Mesendoderm (in vitro differentiated cells): Measurements from ENCODE around the gene PLEKHD1.

Experiments
- DNase-seq: peaks from one replicate; pipeline ENCODE4 v3.0.0; 2013
- H2AK5ac ChIP-seq: 2 replicates; pipeline ENCODE4 v1.6.1; 2013; ENCODE audit warnings: low read length, inconsistent platforms
- H2BK120ac ChIP-seq: 2 replicates; pipeline ENCODE4 v1.6.1; 2013; ENCODE audit warnings: low read depth, mild to moderate bottlenecking, low read length, moderate library complexity, mixed read lengths
- H2BK15ac ChIP-seq: replicated peaks from 2 replicates; pipeline ENCODE4 v1.6.1; 2013; ENCODE audit warnings: low read depth, mild to moderate bottlenecking, moderate library complexity
- H2BK5ac ChIP-seq: 2 replicates; pipeline ENCODE4 v1.6.1; 2013; ENCODE audit warnings: low read length, inconsistent platforms
- H3K18ac ChIP-seq: 2 replicates; pipeline ENCODE4 v1.6.1; 2013; ENCODE audit warnings: mild to moderate bottlenecking, low read length, mixed read lengths
- H3K23ac ChIP-seq: one replicate; pipeline ENCODE4 v1.6.1; 2013; ENCODE audit warnings: low read length
- H3K27ac ChIP-seq: 2 replicates; pipeline ENCODE4 v1.5.1; 2013; ENCODE audit warnings: low read depth, mild to moderate bottlenecking, inconsistent platforms, low read length, moderate library complexity
- H3K27me3 ChIP-seq: 2 replicates; pipeline ENCODE4 v1.6.1; 2013; ENCODE audit warnings: low read length, control low read depth, mild to moderate bottlenecking, inconsistent platforms; ENCODE audit not compliant: insufficient read depth, poor library complexity
- H3K36me3 ChIP-seq: 2 replicates; pipeline ENCODE4 v1.6.1; 2013; ENCODE audit warnings: low read length, inconsistent platforms; ENCODE audit not compliant: control insufficient read depth, insufficient read depth
- H3K4ac ChIP-seq: one replicate; pipeline ENCODE4 v1.6.1; 2013; ENCODE audit warnings: low read depth, mild to moderate bottlenecking, low read length, moderate library complexity
- H3K4me1 ChIP-seq: 2 replicates; pipeline ENCODE4 v1.6.1; 2013; ENCODE audit warnings: low read depth, low read length, inconsistent platforms; ENCODE audit not compliant: control insufficient read depth
- H3K4me2 ChIP-seq: 2 replicates; pipeline ENCODE4 v1.6.1; 2013; ENCODE audit warnings: low read length
- H3K4me3 ChIP-seq: 2 replicates; pipeline ENCODE4 v1.5.1; 2013; ENCODE audit warnings: mild to moderate bottlenecking, low read length
- H3K56ac ChIP-seq: one replicate; pipeline ENCODE4 v1.6.1; 2013; ENCODE audit warnings: low read length
- H3K79me1 ChIP-seq: 2 replicates; pipeline ENCODE4 v1.6.1; 2013; ENCODE audit warnings: low read length, inconsistent platforms
- H3K79me2 ChIP-seq: 2 replicates; pipeline ENCODE4 v1.6.1; 2013; ENCODE audit warnings: mild to moderate bottlenecking, low read length; ENCODE audit not compliant: control insufficient read depth, insufficient read depth
- H3K9ac ChIP-seq: 2 replicates; pipeline ENCODE4 v1.6.1; 2013; ENCODE audit warnings: low read length, inconsistent platforms
- H4K5ac ChIP-seq: one replicate; pipeline ENCODE4 v1.6.1; 2013; ENCODE audit warnings: low read length
- H4K8ac ChIP-seq: one replicate; pipeline ENCODE4 v1.6.1; 2013; ENCODE audit warnings: low read depth, mild to moderate bottlenecking, control low read depth, low read length, moderate library complexity
- whole genome bisulfite sequencing: extraction: QIAGEN DNeasy Blood & Tissue Kit; methylation state at CpG from one replicate; pipeline ENCODE4 v1.1.7; 2013; ENCODE audit warnings: low lambda C conversion rate, missing lambda C conversion rate; ENCODE audit not compliant: insufficient coverage; ENCODE audit errors: extremely low coverage; 5-methylcytosine and 5-hydroxymethylcytosine counted together

Gene PLEKHD1

GRCh38 chr14:69505338-69506240 is 21.1 kb downstream of the PLEKHD1 start:
- Histone ChIP-seq H3K18ac (no peak overlapping the region), H2BK5ac (no peak overlapping the region), H3K9ac (no peak overlapping the region), H3K4me1 (no peaks in the 10 kb centered on the region), H3K23ac (no peak overlapping the region), H3K36me3 (no peaks in the 10 kb centered on the region), H3K27ac (no peak overlapping the region), H2BK120ac (no peak overlapping the region), H3K79me1 (no peaks in the 10 kb centered on the region), H3K27me3 (no peaks in the 10 kb centered on the region), H3K56ac (no peak overlapping the region), H4K8ac (no peak overlapping the region), H3K4me3 (no peak overlapping the region), H4K5ac (no peak overlapping the region), H2BK15ac (no peak overlapping the region), H3K4ac (no peak overlapping the region), H3K79me2 (no peaks in the 10 kb centered on the region), H3K4me2 (no peak overlapping the region), H2AK5ac (no peak overlapping the region)
- no peak for DNase-seq
- WGBS = no CpG with 5 or more reads among the region's 8 CpGs

GRCh38 chr14:69506241-69506595 is 21.7 kb downstream of the PLEKHD1 start:
- no peak for DNase-seq
- Histone ChIP-seq H2BK15ac (no peak overlapping the region), H4K5ac (no peak overlapping the region), H3K36me3 (no peaks in the 10 kb centered on the region), H3K23ac (no peak overlapping the region), H3K56ac (no peak overlapping the region), H3K27me3 (no peaks in the 10 kb centered on the region), H3K4me3 (no peak overlapping the region), H4K8ac (no peak overlapping the region), H3K27ac (no peak overlapping the region), H3K79me1 (no peaks in the 10 kb centered on the region), H3K9ac (no peak overlapping the region), H3K4ac (no peak overlapping the region), H2BK120ac (no peak overlapping the region), H3K4me2 (no peak overlapping the region), H3K79me2 (no peaks in the 10 kb centered on the region), H2BK5ac (no peak overlapping the region), H2AK5ac (no peak overlapping the region), H3K18ac (no peak overlapping the region), H3K4me1 (no peaks in the 10 kb centered on the region)
- no CpG with 5 or more reads among the region's 1 CpG for WGBS

GRCh38 chr14:69518289-69519101 is 34.0 kb downstream of the PLEKHD1 start:
- DNase-seq = no peak

GRCh38 chr14:69519204-69520100 is 34.9 kb downstream of the PLEKHD1 start:
- Histone ChIP-seq H3K36me3 (no peaks in the 10 kb centered on the region), H3K4me3 (no peak overlapping the region), H3K27me3 (no peaks in the 10 kb centered on the region)

More at GRCh38 chr14:69518289-69519101, 34.0 kb downstream of the PLEKHD1 start:
- WGBS = no CpG with 5 or more reads among the region's 4 CpGs
- H3K36me3 ChIP-seq = no peaks in the 10 kb centered on the region
- no peaks in the 10 kb centered on the region for H3K27me3 ChIP-seq
- no peaks in the 10 kb centered on the region for H3K79me2 ChIP-seq
- H3K4me1 ChIP-seq = no peaks in the 10 kb centered on the region
- no peak overlapping the region for H2BK120ac ChIP-seq
- H3K4me2 ChIP-seq = no peak overlapping the region
- no peak overlapping the region for H2BK5ac ChIP-seq
- H3K27ac ChIP-seq = no peak overlapping the region
- no peak overlapping the region for H4K5ac ChIP-seq
- H3K18ac ChIP-seq = no peak overlapping the region
- H3K4me3 ChIP-seq = no peak overlapping the region
- no peak overlapping the region for H4K8ac ChIP-seq
- H3K9ac ChIP-seq = no peak overlapping the region
- no peak overlapping the region for H3K4ac ChIP-seq
- no peak overlapping the region for H2BK15ac ChIP-seq
- H2AK5ac ChIP-seq = no peak overlapping the region
- no peak overlapping the region for H3K56ac ChIP-seq
- no peaks in the 10 kb centered on the region for H3K79me1 ChIP-seq
- H3K23ac ChIP-seq = no peak overlapping the region

GRCh38 chr14:69522026-69522425 is 37.5 kb downstream of the PLEKHD1 start:
- Histone ChIP-seq H4K5ac (no peak overlapping the region), H3K79me2 (no peaks in the 10 kb centered on the region), H3K27me3 (no peaks in the 10 kb centered on the region), H3K79me1 (no peaks in the 10 kb centered on the region), H3K9ac (no peak overlapping the region), H3K4ac (no peak overlapping the region), H3K36me3 (no peaks in the 10 kb centered on the region), H2AK5ac (no peak overlapping the region), H3K56ac (no peak overlapping the region), H3K4me3 (no peak overlapping the region), H3K18ac (no peak overlapping the region), H2BK5ac (no peak overlapping the region), H3K23ac (no peak overlapping the region), H2BK15ac (no peak overlapping the region), H2BK120ac (no peak overlapping the region), H3K27ac (no peak overlapping the region), H4K8ac (no peak overlapping the region), H3K4me1 (no peaks in the 10 kb centered on the region), H3K4me2 (no peak overlapping the region)
- no CpG with 5 or more reads among the region's 6 CpGs for WGBS
- no peak for DNase-seq

More at GRCh38 chr14:69519204-69520100, 34.9 kb downstream of the PLEKHD1 start:
- no peaks in the 10 kb centered on the region for H3K79me1 ChIP-seq
- no peak overlapping the region for H3K4me2 ChIP-seq
- no peak overlapping the region for H3K27ac ChIP-seq
- no peak overlapping the region for H4K5ac ChIP-seq
- H2BK15ac ChIP-seq = no peak overlapping the region
- H2AK5ac ChIP-seq = no peak overlapping the region
- H2BK5ac ChIP-seq = no peak overlapping the region
- no peak overlapping the region for H3K9ac ChIP-seq
- no peak overlapping the region for H3K4ac ChIP-seq
- no peak overlapping the region for H3K23ac ChIP-seq
- H3K18ac ChIP-seq = no peak overlapping the region
- H2BK120ac ChIP-seq = no peak overlapping the region
- no peak for DNase-seq
- no peak overlapping the region for H3K56ac ChIP-seq
- H4K8ac ChIP-seq = no peak overlapping the region
- no peaks in the 10 kb centered on the region for H3K79me2 ChIP-seq
- no peaks in the 10 kb centered on the region for H3K4me1 ChIP-seq
- no CpG with 5 or more reads among the region's 22 CpGs for WGBS
